Mesothelial cell of epicardium (in vitro differentiated cells): ENCODE results near the gene ISG15. TPM values are rescaled to one million over a fixed set of nuclear protein-coding genes. Genes with fewer than 3 reads are reported as not detected.
A peak's percentile ranks its signal among the peaks of the same experiment; 100 is the strongest.
"Not testable (repeated sequence)": the region's sequence is repeated elsewhere in the genome, so short reads cannot be mapped to it uniquely, and the experiment has no call there.

ENCODE experiments used
- DNase-seq, 2 experiments: peaks; one replicate each; pipeline ENCODE4 v3.0.0; 2021; ENCODE audit warnings: low spot score in 2 of 2; ENCODE audit not compliant: unreplicated experiment in 2 of 2
- H3K27ac Mint-ChIP-seq: 2 replicates; pipeline ENCODE4 v1.8.0; 2021; ENCODE audit warnings: mixed read lengths
- H3K27me3 Mint-ChIP-seq: 2 replicates; pipeline ENCODE4 v1.8.0; 2021; ENCODE audit warnings: low read depth, mixed read lengths
- H3K36me3 Mint-ChIP-seq: 2 replicates; pipeline ENCODE4 v1.8.0; 2021; ENCODE audit warnings: mixed read lengths
- H3K4me1 Mint-ChIP-seq: 2 replicates; pipeline ENCODE4 v1.8.0; 2021; ENCODE audit warnings: mixed read lengths
- H3K4me3 Mint-ChIP-seq: 2 replicates; pipeline ENCODE4 v1.8.0; 2021; ENCODE audit warnings: mild to moderate bottlenecking, moderate library complexity, mixed read lengths
- H3K9me3 Mint-ChIP-seq: 2 replicates; pipeline ENCODE4 v1.8.0; 2021; ENCODE audit warnings: mixed read lengths
- total RNA-seq: library from RNA; stranded (reverse); gene quantifications from 3 replicates; pipeline ENCODE4 v1.2.1, GENCODE V29; 2021
- TF ChIP-seq, protein P1 (sequence below): fragments of 200-600 bp; sonication (generic); IDR thresholded peaks from one replicate; pipeline ENCODE4 v1.5.0; 2021; ENCODE audit warnings: antibody characterized with exemption; ENCODE audit not compliant: unreplicated experiment

ISG15 gene
- total RNA-seq, 1 donor from 2014 or later, result 139 TPM

DNA sequence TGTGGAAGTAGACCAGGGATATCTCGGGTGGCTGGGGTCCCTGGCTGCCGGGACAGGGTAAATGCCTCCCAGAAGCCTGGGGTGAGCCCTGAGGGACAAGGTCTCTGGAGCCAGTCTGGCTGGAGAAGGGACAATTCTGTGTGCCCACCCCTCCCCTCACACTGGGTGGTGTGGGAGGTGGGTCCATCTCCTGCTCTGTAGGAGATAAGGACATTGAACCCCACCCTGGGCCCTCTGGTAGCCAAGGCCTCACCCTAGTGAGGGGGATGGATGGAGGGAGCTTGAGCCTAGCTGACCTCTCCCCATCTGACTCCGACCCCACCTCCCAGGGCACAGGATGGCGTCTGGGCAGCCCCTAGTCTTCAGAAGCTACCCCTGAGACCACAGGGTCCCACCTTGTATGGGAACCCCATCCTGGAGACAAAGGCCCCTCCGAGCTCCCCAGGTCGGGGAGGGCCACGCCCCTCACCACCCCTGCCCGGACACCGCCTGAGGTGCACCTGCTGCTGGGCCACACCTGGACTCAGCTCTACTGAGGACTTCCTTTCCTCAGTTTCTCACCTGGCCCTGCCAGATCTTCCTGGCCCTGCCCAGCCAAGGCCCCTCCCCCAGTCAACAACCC is 11.0 kb downstream of the ISG15 start:
- Mint-ChIP-seq H3K27ac (peak overlapping the region; percentile 87), H3K4me3 (peak overlapping the region; percentile 38), H3K36me3 (no peaks in the 10 kb centered on the region), H3K27me3 (no peaks in the 10 kb centered on the region), H3K9me3 (no peaks in the 10 kb centered on the region), H3K4me1 (peaks cover 38% of the 10 kb centered on the region)
- DNase-seq, result no peak
- TF ChIP-seq, protein P1, sequence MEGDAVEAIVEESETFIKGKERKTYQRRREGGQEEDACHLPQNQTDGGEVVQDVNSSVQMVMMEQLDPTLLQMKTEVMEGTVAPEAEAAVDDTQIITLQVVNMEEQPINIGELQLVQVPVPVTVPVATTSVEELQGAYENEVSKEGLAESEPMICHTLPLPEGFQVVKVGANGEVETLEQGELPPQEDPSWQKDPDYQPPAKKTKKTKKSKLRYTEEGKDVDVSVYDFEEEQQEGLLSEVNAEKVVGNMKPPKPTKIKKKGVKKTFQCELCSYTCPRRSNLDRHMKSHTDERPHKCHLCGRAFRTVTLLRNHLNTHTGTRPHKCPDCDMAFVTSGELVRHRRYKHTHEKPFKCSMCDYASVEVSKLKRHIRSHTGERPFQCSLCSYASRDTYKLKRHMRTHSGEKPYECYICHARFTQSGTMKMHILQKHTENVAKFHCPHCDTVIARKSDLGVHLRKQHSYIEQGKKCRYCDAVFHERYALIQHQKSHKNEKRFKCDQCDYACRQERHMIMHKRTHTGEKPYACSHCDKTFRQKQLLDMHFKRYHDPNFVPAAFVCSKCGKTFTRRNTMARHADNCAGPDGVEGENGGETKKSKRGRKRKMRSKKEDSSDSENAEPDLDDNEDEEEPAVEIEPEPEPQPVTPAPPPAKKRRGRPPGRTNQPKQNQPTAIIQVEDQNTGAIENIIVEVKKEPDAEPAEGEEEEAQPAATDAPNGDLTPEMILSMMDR, result no peak

DNA sequence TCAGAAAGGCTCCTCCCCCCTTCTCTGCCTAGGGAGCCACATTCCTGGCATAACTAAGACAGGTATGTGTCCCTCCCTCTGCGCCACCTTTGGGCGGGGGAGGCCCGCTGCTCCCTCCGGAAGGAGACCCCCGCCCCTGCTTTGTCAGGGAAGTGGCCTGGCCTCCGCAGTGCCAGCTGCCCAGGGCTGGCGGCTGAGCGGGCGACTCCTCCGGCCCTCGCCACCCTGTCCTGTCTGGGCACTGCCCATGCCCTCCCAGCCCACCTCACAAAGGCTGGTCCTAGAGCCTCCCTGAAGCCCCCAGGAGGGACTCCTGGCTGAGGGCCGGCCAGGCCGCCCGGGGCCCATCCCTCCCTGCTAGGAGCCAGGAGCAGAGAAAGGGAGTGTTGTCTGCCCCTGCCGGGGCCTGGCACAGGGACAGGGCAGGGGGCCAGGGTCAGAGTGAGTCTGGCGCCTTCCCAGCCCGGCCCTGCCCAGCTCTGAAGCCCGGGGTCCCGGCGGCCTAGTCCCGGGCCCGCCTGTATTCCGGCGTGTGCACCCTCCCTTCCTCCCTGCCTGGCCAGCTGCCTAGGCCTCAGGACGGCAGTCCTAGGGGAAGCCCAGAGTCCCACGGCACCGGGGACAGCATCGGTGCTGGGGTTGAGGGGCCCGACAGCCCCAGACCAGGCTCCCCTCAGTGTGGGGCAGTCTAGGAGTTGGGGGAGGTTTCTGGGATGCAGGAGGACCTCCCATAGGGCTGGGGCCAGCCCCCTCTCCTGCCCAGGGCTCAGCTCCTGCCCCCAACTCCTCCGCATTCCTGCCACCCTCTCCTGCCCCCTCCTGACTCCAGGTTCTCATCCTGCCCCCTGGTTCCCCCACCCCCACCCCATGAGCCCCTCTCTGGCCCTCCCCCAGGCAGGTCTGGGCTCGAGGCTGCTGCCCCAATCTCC is 11.7 kb downstream of the ISG15 start:
- Mint-ChIP-seq H3K4me3 (peak overlapping the region; percentile 38), H3K27me3 (no peaks in the 10 kb centered on the region), H3K36me3 (no peaks in the 10 kb centered on the region), H3K4me1 (peaks cover 38% of the 10 kb centered on the region), H3K27ac (peak overlapping the region; percentile 87), H3K9me3 (no peaks in the 10 kb centered on the region)
- TF ChIP-seq, protein P1, result no peak
- DNase-seq, result peak; percentile 69 to 78

DNA sequence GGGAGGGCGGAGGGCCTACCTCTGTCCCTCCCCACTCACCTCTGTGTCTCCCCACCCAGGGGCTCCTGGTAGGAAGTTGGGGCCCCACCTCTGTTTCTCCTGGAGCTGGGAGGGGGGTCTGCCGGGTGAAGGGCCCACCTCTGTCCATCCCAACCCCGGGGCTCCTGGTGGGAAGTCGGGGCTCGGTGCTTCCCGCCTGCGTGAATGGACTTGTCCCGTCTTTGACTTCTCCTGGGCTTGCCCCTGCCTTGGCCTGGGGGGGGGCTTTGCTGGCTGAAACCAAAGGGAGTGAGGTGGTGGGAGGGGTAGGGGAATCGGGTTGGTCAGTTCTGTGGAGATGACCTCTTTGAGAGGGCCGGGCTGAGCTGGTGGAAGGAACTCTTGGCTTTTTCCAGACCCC is 12.4 kb downstream of the ISG15 start:
- TF ChIP-seq, protein P1, result no peak
- peaks cover 38% of the 10 kb centered on the region for H3K4me1 Mint-ChIP-seq
- H3K9me3 Mint-ChIP-seq, result no peaks in the 10 kb centered on the region
- H3K4me3 Mint-ChIP-seq, result peak overlapping the region; percentile 22
- no peak for DNase-seq
- no peaks in the 10 kb centered on the region for H3K36me3 Mint-ChIP-seq
- no peaks in the 10 kb centered on the region for H3K27me3 Mint-ChIP-seq
- H3K27ac Mint-ChIP-seq, result peak overlapping the region; percentile 66

DNA sequence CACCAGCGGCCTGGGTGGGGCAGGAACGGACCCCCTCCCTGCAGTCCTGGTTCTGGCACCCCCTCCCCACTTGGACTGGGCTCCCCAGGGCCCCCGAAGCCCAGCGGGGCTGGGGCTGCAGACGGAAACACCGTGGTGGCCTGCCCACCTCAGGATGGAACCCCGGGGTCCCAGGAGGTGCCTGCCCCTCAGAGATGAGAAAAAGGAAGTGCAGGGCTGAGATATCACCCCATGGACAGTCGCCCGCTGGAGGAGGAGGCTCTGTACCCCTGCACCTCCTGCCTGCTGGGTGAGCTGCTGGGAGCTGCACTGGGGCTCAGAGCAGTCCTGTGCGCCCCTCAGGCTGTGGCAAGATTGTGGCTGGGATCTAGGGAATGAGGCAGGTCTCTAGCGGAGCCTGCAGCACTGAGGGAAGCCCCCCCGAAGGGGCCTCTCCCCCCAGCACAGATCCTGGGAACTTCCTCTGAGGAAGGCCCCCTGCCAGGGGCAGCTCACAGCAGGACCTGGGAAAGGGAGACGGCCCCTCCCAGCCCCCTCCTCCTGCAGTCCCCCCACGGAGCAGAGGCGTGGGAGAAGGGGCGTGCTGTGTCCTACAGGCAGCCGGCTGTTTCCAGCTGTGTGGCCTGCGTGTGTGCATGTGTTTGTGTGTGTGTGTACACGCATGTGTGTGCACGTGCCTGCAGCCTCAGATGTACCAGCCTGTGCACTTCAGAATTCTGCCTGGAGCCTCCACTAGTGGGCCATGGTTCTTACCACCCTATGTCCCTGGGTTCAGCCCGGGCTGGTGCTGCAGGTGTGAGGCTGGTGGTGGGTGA is 13.5 kb downstream of the ISG15 start:
- no peak overlapping the region for H3K4me3 Mint-ChIP-seq
- H3K4me1 Mint-ChIP-seq, result peaks cover 33% of the 10 kb centered on the region
- H3K9me3 Mint-ChIP-seq, result no peaks in the 10 kb centered on the region
- H3K27me3 Mint-ChIP-seq, result no peaks in the 10 kb centered on the region
- TF ChIP-seq, protein P1, result no peak
- no peak overlapping the region for H3K27ac Mint-ChIP-seq
- H3K36me3 Mint-ChIP-seq, result no peaks in the 10 kb centered on the region
- DNase-seq, result no peak

DNA sequence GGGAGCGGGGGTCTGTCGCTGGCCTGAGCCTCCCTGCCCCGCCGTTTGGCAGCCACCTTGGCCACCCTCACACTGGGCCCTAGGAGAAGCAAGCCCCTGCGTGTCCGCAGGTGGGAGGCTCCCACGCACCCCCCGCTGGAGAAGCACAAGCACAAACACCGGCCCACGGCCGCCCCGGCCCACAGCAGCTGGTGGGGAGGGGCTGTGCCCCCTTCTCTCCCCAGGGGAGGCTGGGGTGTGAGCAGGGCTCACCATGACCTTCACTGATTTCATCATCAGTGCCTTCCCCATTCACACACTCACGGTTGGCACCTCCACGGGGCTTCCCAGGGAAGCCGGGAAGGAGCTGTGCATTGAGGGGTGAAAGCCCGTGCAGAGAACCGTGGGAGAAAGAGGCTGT is 14.5 kb downstream of the ISG15 start:
- TF ChIP-seq, protein P1, result no peak
- DNase-seq, result no peak
- H3K9me3 Mint-ChIP-seq, result no peaks in the 10 kb centered on the region
- no peak overlapping the region for H3K4me3 Mint-ChIP-seq
- no peak overlapping the region for H3K27ac Mint-ChIP-seq
- no peaks in the 10 kb centered on the region for H3K36me3 Mint-ChIP-seq
- H3K4me1 Mint-ChIP-seq, result peaks cover 30% of the 10 kb centered on the region
- peaks cover 6% of the 10 kb centered on the region for H3K27me3 Mint-ChIP-seq

DNA sequence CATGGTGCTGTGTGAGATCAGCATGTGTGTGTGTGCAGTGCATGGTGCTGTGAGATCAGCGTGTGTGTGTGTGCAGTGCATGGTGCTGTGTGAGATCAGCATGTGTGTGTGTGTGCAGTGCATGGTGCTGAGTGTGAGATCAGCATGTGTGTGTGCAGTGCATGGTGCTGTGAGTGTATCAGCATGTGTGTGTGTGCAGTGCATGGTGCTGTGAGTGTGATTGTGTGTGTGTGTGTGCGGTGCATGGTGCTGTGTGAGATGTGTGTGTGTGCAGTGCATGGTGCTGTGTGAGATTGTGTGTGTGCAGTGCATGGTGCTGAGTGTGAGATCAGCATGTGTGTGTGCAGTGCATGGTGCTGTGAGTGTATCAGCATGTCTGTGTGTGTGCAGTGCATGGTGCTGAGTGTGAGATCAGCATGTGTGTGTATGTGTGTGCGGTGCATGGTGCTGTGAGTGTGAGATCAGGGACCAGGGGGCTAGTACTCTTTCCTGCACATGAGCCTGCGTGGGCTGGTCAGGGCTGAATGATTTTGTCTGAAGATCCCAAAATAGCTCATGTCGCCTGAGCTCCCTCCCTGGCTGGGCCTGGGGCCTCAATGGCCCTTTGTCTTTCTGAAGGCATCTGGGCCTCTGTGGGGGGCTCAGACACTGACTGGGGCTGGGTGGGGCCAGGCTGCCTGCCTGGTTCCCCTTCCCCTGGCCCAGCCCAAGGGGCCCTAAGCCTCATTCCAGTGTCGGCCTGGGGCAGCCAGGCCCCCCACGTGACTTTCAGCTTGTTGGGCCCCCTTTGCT is 17.8 kb downstream of the ISG15 start:
- H3K27ac Mint-ChIP-seq, H3K4me3 Mint-ChIP-seq, H3K36me3 Mint-ChIP-seq, DNase-seq, H3K9me3 Mint-ChIP-seq: not testable (repeated sequence)
- Mint-ChIP-seq H3K27me3 (peaks cover 11% of the 10 kb centered on the region), H3K4me1 (peaks cover 16% of the 10 kb centered on the region)
